ENCODE data around the gene ASPHD2.
"Not testable (repeated sequence)": the region's sequence is repeated elsewhere in the genome, so short reads cannot be mapped to it uniquely, and the experiment has no call there.

ASPHD2 gene

DNA sequence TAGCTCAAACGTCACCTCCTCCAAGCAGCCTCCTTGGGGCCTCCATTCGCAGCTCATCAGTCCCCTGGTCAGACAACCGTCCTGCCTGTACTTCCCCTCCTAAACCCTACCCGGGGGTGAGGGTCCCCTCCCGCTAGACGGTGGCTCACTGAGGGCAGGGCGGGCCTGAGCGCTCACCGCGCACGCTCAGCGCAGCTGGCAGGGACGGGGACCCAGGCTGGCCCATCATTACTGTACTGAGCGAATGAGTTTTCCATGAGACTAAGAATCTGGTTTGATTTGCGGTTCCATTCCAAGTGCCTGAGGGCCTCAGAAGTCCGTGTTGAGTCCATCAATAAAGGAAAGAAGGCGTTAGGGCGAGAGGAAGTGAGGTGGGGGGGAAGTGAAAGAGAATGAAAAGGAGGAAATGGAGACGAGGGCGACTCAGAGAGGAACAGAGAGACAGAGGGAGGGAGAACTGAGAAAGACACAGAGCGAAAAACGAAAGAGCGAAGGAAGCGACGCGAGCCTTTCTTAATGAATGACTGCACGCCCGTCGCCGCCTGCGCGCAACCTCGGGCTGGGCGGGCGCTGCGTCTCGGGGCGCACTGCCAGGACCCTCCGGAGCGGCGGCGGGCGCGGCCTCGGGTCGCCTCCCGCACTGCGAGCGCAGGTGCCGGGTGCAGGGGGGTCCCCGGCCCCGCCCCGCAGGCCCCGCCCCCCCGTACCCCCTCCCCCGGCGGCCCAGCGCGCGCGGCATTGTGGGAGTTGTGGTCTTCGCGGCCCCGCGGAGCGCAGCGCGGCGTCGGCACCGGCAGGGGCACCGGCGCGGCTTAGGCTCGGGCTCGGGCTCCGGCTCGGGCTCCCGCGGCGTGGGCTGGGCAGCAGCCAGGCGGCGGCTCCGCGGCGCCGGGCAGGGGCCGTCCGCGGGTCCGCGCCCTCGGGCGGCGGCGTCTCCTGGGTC lies at the start of gene ASPHD2:
Gene ASPHD2 (plus strand): TSS at position 746 of the 943 bp plus-strand sequence. CDS start 4,356 bp downstream, outside the sequence.
- peak; percentile 70 to 76 for DNase-seq

- no peak for DNase-seq
Observed at GRCh38 chr22:26380072-26380830, 48.8 kb upstream of the ASPHD2 start.

GRCh38 chr22:26382782-26383181 lies 46.3 kb upstream of the ASPHD2 start:
- no peak for DNase-seq

DNA sequence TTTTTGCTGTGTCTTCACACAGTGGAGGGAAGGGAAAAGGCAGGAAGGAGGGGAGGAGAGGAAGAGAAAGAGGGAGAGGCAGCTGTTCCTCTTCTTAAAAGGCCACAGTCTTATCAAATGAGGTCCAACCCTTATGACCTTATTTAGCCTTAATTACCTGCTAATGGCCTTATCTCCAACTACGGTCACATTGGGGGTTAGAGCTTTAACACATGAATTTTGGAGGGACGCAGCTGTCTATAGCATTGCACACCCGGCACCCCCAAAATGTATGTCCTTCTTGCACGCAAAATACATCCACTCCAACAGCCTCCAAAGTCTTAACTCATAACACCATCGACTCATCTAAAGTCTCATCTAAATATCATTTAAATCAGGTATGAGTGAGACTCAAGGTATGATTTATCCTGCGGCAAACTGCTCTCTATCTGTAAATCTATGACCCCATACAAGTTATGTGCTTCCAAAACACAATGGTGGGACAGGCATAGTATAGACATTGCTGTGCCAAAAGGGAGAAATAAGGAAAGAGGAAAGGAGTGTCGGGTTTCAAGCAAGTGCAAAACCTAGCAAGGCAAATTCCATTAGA lies 45.0 kb upstream of the ASPHD2 start:
- DNase-seq: no peak

DNA sequence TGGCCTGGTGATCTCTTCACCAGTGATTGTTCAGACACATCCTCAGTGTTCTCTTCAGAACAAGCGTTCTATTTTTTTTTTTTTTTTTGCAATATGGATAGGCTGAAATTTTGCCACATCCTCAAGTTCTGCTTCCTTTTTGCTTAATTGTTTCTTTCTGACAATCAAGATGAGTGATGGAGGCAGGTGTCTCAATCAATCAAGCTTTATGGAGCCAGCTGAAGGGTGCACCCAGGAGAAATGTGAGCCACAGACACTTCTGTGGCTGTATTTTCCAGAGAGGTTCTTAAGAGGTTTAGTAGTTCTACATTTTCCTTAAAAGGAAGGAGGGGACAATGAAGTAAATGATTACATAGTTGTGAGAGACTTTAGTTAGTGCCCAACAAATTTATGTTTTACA lies 43.9 kb upstream of the ASPHD2 start:
- no peak for DNase-seq

DNA sequence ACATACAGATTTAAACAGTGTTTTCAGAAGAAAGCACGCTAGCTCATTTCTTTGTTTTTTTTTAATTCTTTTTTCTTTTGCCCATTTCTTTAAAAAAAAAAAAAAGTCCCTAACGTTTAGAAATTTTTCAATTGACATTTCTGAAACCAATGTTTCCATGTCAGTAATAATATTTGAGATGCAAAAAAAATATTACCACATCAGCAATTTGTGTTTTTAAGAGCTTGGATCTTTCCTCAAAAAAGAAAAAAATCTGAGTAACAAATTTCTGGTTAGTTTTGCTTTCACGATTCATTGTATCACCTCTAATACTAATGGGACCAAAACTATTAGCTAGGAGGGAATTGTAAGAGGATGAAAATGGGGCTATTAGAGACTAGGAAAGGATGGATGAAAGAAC lies 39.9 kb upstream of the ASPHD2 start:
- DNase-seq: no peak

DNA sequence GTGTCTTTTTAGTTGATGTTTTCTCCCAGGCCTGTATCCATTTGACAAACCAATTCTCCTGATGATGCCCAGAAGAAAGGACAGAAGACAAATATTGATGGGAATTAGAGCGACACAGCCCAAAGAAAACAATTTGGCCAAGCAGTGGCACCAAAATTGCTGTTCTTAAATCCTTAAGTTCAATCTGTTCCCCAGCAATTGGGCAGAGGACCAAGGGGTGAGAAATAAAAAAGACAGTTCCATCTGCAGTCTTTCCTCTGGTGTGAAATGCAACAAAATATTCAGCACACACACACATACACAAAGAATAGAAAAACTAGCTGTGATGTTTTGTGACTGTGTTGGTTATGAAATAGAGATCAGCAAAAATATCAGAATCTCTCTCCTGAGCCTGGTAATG lies 38.0 kb upstream of the ASPHD2 start:
- DNase-seq: no peak

DNA sequence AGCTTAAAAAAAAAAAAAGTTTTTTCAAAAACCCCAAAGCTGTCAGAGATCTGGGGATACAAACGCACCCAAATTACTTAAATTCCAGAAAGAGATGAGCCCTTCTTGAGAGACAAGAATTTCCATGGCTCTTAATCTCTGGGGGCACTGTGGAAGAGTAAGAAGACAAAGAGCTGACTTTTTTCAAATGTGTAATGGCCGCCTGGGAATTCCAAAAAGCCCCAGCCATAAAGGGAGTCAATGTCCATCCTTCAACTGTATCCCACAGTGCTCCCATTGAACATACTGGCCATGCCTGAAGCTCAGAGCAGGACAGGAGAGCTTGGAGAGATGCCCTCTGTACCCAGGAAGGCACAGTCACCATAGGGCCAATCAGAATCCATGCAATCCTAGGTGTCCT lies 37.4 kb upstream of the ASPHD2 start:
- no peak for DNase-seq

- no peak for DNase-seq
Observed at GRCh38 chr22:26393929-26394328, 35.1 kb upstream of the ASPHD2 start.

DNA sequence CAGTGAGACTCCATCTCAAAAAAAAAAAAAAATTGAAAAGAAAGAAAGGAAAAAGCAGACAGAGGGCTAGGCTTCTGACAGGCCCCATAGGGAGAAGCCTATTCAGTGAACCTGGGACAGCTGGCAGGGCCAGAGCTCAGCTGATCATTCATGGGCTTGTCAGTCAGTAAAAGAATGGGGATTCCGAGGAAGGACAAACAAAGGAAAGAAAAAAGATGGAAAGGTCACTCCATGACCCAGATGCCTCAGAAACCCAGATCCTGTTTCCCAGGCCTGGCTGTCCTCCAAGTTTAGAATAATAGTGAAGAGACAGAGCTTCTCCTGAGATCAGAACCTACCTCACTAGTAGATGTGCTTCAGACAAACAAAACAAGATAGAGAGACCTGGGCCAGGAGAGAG lies 34.3 kb upstream of the ASPHD2 start:
- no peak for DNase-seq

- DNase-seq: no peak
Observed at GRCh38 chr22:26395926-26396325, 33.1 kb upstream of the ASPHD2 start.

- peak; percentile 72 to 85 for DNase-seq
Observed at GRCh38 chr22:26398741-26399153, 30.3 kb upstream of the ASPHD2 start.

DNA sequence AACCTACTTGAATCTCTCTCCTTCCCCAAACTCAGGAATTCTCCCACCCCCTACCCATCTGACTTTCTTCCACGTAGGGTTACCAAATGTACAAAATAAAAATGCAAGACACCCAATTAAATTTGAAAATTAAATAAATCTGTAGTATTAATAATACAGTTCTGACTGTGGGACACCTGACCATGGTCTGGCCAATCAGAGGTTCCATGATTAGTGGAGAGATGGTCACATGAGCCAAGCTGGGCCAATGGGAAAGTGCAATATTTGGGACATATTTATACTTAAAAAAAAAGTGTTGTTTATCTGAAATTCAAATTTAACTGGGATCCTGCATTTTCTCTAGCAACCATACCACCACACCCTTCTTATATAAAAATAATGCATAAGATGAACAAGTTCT lies 29.8 kb upstream of the ASPHD2 start:
- DNase-seq: no peak

DNA sequence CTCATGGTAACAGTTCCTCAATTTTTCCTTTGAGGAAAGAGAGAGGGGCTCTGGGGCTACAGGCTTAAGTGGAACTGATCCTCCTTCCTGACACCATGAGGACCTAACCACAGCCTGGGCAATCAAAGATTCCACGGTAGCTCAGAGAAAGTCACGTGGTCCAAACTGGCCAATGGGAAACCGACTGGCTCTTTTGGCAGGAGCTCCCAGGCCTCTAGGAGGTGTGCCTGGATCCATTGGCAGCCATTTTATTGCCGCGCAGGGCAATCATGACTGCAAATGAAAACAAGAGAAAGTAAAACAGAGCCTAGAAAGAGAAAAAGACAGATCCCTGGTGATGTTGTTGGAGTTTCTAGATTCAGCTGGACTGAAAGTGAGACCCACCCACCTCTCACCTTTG lies 27.3 kb upstream of the ASPHD2 start:
- no peak for DNase-seq

- peak; percentile 58 to 65 for DNase-seq
Observed at GRCh38 chr22:26404851-26405421, 24.1 kb upstream of the ASPHD2 start.

- no peak for DNase-seq
Observed at GRCh38 chr22:26406118-26406517, 22.9 kb upstream of the ASPHD2 start.

DNA sequence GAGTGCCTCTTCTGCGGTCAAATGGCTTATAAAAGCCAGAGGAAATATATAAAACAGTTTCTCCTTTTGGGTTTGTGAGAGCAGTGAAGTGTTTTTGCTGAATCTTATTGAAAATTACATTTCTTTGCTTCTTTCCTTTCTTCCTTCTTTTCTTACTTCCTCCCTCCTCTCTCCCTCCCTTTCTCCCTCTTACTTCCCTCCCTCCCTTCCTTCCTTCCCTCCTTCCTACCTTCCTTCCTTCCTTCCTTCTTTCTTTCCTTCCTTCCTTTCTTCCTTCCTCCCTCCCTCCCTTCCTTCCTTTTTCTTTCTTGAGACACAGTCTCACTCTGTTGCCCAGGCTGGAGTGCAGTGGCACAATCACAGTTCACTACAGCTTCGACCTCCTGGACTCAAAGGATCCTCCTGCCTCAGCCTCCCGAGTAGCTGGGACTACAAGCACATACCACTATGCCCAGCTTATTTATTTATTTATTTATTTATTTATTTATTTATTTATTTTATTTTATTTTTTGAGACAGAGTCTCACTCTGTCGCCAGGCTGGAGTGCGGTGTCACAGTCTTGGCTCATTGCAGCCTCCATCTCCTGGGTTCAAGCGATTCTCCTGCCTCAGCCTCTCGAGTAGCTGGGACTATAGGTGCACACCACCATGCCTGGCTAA lies 20.4 kb upstream of the ASPHD2 start:
- not testable (repeated sequence) for DNase-seq

GRCh38 chr22:26409719-26410335 lies 19.2 kb upstream of the ASPHD2 start:
- DNase-seq: peak; percentile 30 to 35

DNA sequence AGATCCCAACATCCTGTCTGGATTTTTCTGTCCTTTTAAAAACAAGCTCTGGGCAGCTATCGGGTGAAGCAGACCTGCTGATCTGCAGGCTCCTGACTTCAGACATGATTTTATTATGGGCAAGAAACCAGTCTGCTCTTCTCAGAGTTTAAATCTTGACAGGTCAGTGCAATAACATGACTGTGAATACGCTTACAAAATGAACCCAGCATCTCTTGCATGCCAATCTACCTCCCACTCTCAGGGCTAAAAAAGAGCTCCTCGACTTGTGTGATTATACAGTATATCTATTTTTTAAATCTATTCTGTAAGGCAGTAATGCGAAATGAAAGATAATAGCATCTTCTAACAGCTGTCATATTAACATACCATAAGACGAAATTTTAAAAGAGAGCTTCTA lies 18.7 kb upstream of the ASPHD2 start:
- DNase-seq: no peak

GRCh38 chr22:26414347-26414746 lies 14.7 kb upstream of the ASPHD2 start:
- DNase-seq: no peak

GRCh38 chr22:26416256-26416655 lies 12.8 kb upstream of the ASPHD2 start:
- no peak for DNase-seq

GRCh38 chr22:26416670-26417276 lies 12.3 kb upstream of the ASPHD2 start:
- DNase-seq: no peak

Data from inflammatory macrophage treated with lipopolysaccharide for 1 hour (primary cell).